Astrocyte (in vitro differentiated cells and primary cell): ENCODE results near the gene PRKAR2B.

Experiments
- EZH2 ChIP-seq: IDR thresholded peaks from 2 replicates; pipeline ENCODE4 v1.6.1; 2012; ENCODE audit warnings: mild to moderate bottlenecking, low read length, inconsistent platforms; ENCODE audit not compliant: insufficient read depth
- TF ChIP-seq, protein P1 (sequence below): IDR thresholded peaks from 2 replicates; pipeline ENCODE4 v1.5.1; 2011; ENCODE audit warnings: low read depth, mild to moderate bottlenecking, inconsistent platforms, low read length, moderate library complexity; ENCODE audit not compliant: insufficient read depth

DNA sequence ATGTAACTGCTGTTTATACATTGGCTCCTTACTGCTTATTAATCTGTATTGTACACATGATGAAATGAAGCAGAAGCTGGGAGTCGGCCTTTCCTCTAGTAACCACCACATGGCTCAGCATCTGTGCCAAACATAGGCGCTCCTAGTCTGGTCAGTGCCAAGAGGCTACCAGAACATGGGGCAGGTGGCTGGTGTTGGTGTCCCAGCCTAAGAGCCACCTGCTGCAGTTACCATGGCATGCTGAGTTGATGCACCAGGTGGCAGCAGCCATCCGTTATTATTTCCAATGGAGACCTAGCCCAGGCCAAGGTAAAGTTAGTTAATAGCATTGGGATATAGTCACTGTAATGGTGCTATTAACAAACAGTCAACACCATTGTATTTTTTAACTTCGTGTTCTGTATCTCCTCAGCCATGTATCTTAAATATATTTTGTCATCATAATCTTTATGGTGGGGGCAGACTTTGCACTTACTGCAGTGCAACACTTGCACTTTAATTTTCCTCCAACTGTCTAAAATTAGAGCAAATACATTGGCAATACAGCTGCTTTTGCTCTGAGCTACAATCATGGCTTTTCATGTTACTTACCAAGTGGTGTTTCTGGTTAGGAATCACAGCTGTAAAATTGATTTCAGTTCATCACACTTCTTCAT is 157.4 kb downstream of the PRKAR2B start:
- TF ChIP-seq, protein P1, sequence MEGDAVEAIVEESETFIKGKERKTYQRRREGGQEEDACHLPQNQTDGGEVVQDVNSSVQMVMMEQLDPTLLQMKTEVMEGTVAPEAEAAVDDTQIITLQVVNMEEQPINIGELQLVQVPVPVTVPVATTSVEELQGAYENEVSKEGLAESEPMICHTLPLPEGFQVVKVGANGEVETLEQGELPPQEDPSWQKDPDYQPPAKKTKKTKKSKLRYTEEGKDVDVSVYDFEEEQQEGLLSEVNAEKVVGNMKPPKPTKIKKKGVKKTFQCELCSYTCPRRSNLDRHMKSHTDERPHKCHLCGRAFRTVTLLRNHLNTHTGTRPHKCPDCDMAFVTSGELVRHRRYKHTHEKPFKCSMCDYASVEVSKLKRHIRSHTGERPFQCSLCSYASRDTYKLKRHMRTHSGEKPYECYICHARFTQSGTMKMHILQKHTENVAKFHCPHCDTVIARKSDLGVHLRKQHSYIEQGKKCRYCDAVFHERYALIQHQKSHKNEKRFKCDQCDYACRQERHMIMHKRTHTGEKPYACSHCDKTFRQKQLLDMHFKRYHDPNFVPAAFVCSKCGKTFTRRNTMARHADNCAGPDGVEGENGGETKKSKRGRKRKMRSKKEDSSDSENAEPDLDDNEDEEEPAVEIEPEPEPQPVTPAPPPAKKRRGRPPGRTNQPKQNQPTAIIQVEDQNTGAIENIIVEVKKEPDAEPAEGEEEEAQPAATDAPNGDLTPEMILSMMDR: peak; percentile 57
- no peak for TF ChIP-seq EZH2
